Dermis blood vessel endothelial cell (primary cell): ENCODE data around the gene PLPPR3. TPM values are rescaled to one million over a fixed set of nuclear protein-coding genes. Genes with fewer than 3 reads are reported as not detected.

ENCODE experiments used
- DNase-seq: peaks from one replicate; pipeline ENCODE4 v3.0.0; 2010
- total RNA-seq: library from RNA; depleted of rRNA; stranded (reverse); fragments of >200 nt; gene quantifications from 2 replicates; pipeline ENCODE4 v1.2.3, GENCODE V29; 2014

Gene PLPPR3
- total RNA-seq, 1 donor from 2014 or later = under 0.01 TPM

GRCh38 chr19:807627-808422 is 13.9 kb downstream of the PLPPR3 start:
- no peak for DNase-seq

GRCh38 chr19:806815-807421 is 14.8 kb downstream of the PLPPR3 start:
- no peak for DNase-seq

DNA sequence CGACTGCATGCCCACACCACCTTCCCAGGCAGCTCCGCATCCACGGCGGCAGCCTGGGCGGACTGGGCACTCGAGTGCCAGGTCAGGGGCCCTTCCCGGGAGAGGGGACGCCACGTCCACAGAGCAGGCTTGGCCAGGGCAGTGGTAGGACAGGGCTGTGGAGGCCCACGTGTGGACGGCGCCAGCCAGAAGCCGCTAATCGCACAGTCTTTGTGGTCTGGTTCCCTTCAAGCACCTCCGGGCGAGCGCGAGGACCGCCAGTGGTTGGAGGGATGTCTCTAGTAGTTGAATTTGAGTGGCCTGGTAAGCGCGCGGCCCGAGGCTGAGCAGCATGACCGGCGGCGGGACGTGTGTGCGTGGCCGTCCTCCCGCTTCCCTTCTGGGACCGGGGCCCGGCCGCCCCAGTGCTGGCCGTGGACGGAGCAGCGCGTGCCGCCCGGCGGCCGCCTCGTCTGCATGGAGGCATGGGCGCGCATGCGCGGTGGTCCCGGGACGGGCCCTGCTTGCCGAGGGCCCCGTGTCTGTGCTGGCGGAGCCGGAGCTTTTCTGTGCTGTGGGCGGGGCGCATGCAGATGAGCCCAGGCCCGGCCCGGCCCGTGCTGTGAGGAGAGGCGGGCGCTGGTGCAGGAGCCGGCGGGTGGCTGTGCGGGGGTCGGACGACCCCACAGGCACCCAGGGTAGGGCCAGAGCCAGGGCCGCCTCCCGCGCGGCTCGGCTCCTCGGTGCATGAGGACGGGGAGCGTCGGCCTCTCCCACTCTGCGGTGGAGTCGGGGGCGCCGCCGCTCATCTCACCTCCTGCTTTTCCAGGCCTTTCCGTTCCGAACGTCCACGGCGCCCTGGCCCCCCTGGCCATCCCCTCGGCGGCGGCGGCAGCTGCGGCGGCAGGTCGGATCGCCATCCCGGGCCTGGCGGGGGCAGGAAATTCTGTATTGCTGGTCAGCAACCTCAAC is 15.9 kb downstream of the PLPPR3 start:
- DNase-seq = no peak

DNA sequence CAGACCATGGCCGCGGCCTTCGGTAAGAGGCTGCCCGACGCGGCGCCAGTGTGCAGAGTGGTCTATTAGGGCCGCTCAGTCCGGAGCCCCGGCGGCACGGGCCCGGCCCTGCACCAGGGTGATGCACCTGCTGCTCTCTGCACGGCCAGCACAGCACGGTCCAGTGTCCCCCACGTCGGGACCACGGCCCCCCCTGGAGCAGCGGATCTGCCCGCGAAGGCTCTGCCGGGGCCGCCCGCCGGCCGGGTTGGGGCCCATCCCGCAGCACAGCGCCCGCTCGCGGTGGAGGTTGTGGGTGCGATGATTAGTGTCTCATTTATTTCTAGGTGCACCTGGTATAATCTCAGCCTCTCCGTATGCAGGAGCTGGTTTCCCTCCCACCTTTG is 16.6 kb downstream of the PLPPR3 start:
- no peak for DNase-seq

DNA sequence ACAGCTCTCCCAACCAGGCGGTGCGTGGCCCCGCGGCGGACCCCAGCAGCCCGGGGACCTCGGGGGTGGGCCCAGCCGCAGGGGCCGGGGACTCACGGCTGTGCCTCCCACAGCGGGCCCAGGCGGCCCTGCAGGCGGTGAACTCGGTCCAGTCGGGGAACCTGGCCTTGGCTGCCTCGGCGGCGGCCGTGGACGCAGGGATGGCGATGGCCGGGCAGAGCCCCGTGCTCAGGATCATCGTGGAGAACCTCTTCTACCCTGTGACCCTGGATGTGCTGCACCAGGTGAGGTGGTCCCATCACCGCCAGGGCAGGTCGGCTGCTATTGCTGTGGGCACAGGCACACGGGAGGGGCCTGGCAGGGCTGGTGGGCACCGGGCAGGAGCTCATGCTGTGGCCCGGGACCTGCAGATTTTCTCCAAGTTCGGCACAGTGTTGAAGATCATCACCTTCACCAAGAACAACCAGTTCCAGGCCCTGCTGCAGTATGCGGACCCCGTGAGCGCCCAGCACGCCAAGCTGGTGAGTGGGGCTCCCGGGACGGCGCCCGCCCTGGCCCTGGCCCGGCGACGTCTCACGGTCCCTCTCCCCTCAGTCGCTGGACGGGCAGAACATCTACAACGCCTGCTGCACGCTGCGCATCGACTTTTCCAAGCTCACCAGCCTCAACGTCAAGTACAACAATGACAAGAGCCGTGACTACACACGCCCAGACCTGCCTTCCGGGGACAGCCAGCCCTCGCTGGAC is 17.2 kb downstream of the PLPPR3 start:
- DNase-seq = no peak

GRCh38 chr19:803686-804418 is 17.9 kb downstream of the PLPPR3 start:
- DNase-seq = no peak

- no peak for DNase-seq
Observed at GRCh38 chr19:803099-803561, 18.6 kb downstream of the PLPPR3 start.

- DNase-seq = peak; percentile 45
Observed at GRCh38 chr19:802498-803098, 19.2 kb downstream of the PLPPR3 start.

GRCh38 chr19:801861-802497 is 19.8 kb downstream of the PLPPR3 start:
- peak; percentile 84 for DNase-seq

GRCh38 chr19:801030-801860 is 20.5 kb downstream of the PLPPR3 start:
- DNase-seq = peak; percentile 49

DNA sequence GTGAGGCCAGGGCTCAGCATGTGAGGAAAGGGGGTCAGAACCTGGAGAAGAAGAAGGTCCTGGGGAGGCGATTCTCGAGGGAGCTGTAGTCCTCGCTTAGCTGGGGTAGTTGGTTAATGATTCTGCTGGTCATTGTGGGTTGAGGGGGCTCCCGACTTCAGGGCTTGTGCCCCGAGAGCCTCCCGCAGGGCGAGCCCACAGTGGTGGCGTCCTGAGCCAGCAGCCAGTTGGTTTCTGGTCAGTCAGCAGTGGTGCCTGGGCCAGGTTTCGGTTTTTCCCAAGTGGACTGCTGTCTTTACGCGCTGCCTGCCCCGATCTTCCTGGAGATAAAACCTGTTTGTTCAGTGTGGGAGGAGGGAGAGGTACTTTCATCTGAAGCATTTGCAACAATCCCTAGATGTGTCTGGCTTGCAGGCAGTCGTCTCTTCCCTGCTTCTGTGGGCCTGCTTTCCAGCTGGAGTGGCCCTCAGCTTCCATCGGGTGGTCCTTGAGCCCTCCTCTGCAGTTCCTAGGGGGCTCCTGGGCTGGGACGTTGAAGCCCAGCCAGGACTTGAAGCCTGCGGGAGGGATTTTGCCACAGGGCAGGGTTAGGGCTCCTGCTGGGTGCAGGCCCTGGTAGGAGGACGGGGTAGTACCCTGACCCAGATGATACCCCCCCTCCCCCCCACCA is 21.3 kb downstream of the PLPPR3 start:
- DNase-seq = peak; percentile 50

DNA sequence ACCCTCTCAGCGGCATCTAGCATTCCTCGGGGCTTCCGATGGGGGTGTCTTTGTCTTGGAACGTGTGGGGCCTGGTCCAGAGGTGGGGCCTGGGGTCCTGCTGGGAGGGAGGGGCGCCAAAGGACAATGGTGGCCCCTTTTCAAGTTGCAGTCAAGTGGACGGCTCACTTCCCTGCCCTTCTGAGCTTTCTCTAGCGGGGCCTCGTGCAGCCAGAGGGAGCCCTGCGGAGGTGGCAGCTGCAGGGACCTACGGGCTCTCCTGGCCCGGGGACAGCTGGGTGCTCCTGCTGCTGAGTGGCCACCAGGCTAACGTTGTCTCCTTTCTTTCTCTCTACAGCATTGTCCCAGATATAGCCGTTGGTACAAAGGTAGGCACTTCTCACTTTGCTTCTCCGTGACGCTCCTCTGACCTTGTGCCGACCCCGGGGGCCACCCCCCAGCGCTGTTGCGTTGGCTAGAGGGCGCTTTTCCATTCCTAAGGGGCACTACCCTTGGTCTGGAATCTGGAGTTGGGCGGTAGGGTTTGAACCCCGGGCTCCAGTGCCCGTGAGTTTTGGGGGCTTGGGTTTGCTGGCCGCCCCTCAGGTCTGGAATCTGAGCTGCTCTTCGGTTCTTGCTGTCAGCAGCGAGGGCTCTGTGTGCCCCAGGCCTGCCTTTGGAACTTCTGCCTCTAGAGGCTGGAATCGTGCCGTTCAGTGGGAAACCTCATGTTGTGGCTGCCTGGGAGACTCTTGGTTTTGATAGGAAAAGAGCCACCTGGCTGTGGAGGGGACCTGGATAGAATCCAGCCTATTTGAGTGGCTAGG is 22.5 kb downstream of the PLPPR3 start:
- peak; percentile 60 for DNase-seq

DNA sequence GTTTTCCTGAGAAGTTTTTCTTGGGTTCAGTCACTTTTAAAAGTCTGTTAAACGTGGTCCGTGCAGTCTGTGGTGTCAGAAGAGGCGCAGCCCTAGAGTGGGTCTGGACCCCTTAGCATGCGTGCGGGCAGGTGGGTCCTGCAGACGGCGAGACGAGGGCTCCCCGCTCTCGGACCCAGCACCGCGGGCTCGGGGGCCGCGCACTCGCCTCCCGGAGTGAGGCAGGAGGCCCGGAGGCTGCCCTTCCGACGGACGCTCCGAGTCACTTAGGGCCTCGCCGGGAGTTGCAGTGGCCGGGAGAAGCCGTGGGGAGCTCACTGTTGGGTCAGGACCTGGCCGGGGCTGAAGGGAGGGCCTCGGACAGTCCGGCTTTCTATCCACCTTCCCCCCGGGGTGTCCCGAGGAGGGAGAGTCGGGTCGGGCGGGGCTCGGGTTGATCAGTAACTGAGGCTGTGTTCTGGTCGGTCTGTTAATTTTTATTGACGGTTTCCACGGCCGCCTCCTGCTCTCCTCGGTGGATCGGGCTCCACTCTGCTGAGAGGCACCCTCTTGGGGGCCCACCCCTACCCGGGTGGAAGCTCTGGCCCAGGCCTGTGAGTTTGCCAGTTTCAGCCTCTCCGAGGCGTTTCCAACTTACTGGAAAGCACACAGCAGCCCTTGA is 23.2 kb downstream of the PLPPR3 start:
- no peak for DNase-seq

DNA sequence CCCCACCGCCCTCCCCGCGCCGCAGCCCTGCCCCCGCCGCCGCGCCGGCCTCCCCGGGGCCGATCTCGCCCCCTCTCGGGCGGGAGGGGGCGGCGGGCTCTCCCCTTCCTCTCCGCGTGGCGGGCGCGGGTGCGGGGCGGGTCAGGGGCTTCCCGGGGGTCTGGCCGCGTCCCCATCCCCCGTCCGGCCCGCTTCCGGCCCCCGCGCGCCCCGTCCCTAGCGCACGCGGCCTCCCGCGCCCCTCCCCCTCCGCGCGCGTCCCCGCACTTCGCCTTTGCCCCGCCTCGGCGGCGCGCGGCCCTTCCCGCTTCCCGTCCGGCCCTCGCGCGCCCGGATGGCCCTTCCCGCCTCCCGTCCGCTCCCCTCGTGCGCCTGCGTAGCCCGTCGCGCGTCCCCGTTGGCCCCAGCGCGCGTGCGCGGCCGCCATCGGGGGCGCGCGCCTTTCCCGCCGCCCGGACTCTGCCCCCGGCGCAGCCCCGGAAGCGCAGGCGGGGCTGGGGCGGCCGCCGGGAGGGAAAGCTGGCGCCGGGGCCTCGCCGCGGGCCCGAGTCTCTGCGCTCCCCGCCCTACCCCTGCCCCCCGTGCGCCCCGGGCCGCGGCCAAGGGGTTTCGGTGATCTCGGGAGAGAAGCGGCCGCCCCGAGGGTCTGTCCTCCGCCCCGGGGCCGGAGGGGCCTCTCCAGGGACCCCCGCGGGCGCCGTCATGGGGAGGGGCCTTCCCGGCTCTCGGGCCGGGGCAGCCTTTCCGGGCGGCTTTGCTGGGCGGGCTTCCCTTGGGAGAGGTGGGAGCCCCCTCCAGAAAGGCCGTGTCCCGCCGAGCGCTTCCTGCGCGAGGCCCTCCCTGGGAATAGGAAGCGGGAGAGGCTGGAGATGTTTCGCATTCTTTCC is 24.0 kb downstream of the PLPPR3 start:
- DNase-seq = peak; percentile 94

- peak; percentile 100 for DNase-seq
Observed at GRCh38 chr19:796692-797527, 24.8 kb downstream of the PLPPR3 start, which contains the start of gene PTBP1. Gene PTBP1, plus strand, starts transcription at chr19:797452. Its CDS starts 46 bp downstream, at chr19:797498.
